Esophagus muscularis mucosa (tissue), 4 donors: Measurements from ENCODE around the gene ARHGEF37.

Experiments used
- CTCF ChIP-seq, 3 experiments: fragments of 200-600 bp in 2 of 3; fragments of 450-650 bp in 1 of 3; sonication (generic) in 2 of 3; IDR thresholded peaks; one replicate each; pipeline ENCODE4 v1.5.1; 2017 to 2019; ENCODE audit warnings: antibody characterized with exemption in 3 of 3, mild to moderate bottlenecking in 2 of 3, moderate library complexity in 1 of 3
- EP300 ChIP-seq: sonication (generic); formaldehyde crosslinking; IDR thresholded peaks from one replicate; pipeline ENCODE4 v1.6.1; 2017; ENCODE audit warnings: antibody characterized with exemption
- POLR2AphosphoS5 ChIP-seq, 2 donors: sonication (generic); formaldehyde crosslinking; IDR thresholded peaks; one replicate each; pipeline ENCODE4 v1.6.1; 2017; ENCODE audit warnings: antibody characterized with exemption in 2 of 2

GRCh38 chr5:149605354-149605997, 24.2 kb downstream of the ARHGEF37 start:
- TF ChIP-seq POLR2AphosphoS5 (IDR thresholded peaks at IDR 0.05), result no peak
- TF ChIP-seq EP300, result no peak
- TF ChIP-seq CTCF (IDR thresholded peaks at IDR 0.05), result no peak
